K562 (cell line): ENCODE measurements around the gene PSMC3IP. TPM values are rescaled to one million over a fixed set of nuclear protein-coding genes. Genes with fewer than 3 reads are reported as not detected.

Source experiments
- GATAD2A ChIP-seq: fragments of 450-650 bp; IDR thresholded peaks from 2 replicates; pipeline ENCODE4 v1.6.1; 2017
- KHSRP ChIP-seq: fragments of 450-650 bp; IDR thresholded peaks from 2 replicates; pipeline ENCODE4 v1.6.1; 2017
- RBM25 ChIP-seq: fragments of 200-400 bp; formaldehyde crosslinking; IDR thresholded peaks from 2 replicates; pipeline ENCODE4 v1.6.1; 2018; ENCODE audit warnings: low read length, low read depth, moderate library complexity; ENCODE audit not compliant: severe bottlenecking
- RCOR1 ChIP-seq, 2 experiments: IDR thresholded peaks; 2 replicates each; pipeline ENCODE4 v1.6.1; 2012; ENCODE audit warnings: low read depth in 2 of 2, low read length in 2 of 2, borderline replicate concordance in 1 of 2, improper control_type of control experiment in 1 of 2
- SAP30 ChIP-seq: fragments of 200-600 bp; sonication (generic); IDR thresholded peaks from 2 replicates; pipeline ENCODE4 v1.6.1; 2012; ENCODE audit warnings: borderline replicate concordance, low read depth, mild to moderate bottlenecking, moderate library complexity, low read length, control low read depth, inconsistent platforms; ENCODE audit not compliant: insufficient read depth, poor library complexity, severe bottlenecking
- SRF ChIP-seq, 2 experiments: fragments of 250-450, 450-650 bp in 1 of 2; sonication (Bioruptor Pico) in 1 of 2; sonication (generic) in 1 of 2; formaldehyde crosslinking; IDR thresholded peaks; 2 replicates each; pipeline versions ENCODE4 v1.5.0 to v1.5.1; 2020 to 2022; ENCODE audit warnings: mild to moderate bottlenecking in 1 of 2, missing genetic modification reagents in 1 of 2
- WHSC1 ChIP-seq: IDR thresholded peaks from one replicate; pipeline ENCODE4 v1.6.1; 2012; ENCODE audit warnings: low read length, control low read depth, inconsistent platforms
- ZNF766 ChIP-seq: fragments of 200-800 bp; sonication (Bioruptor generic); conservative IDR thresholded peaks from 2 replicates; pipeline ENCODE4 v1.6.1; 2016; ENCODE audit warnings: missing genetic modification characterization, missing compliant biosample characterization
- polyA plus RNA-seq, 8 experiments: library from polyadenylated mRNA; depleted of rRNA in 4 of 8; stranded (reverse) in 5 of 8; unstranded in 3 of 8; fragments of >200 nt; fragmentation: Nextera tagmentation in 2 of 8; fragmentation: Illumina TruSeq in 1 of 8; extraction: Ambion mirVana in 2 of 8; extraction: Trizol in 1 of 8; gene quantifications; 2 replicates each; pipeline versions ENCODE4 v1.2.1 to v1.2.3, GENCODE V29; 2011 to 2014; ENCODE audit warnings: inconsistent platforms in 1 of 8, missing spikeins in 1 of 8
- total RNA-seq, 7 experiments: library from RNA; depleted of rRNA in 6 of 7; stranded (reverse); fragments of >200 nt in 6 of 7; fragmentation: Illumina TruSeq in 2 of 7; extraction: Trizol in 2 of 7; gene quantifications; 2 replicates each; pipeline versions ENCODE4 v1.2.1 to v1.2.3, GENCODE V29; 2011 to 2021; ENCODE audit warnings: low replicate concordance in 1 of 7
- TF ChIP-seq, protein P1 (sequence below), 2 experiments: fragments of 450-650 bp in 1 of 2; sonication (generic) in 1 of 2; formaldehyde crosslinking in 1 of 2; IDR thresholded peaks; 2 replicates each; pipeline versions ENCODE4 v1.7.1 to v1.9.0; 2016 to 2022; ENCODE audit warnings: inconsistent platforms in 1 of 2, mild to moderate bottlenecking in 1 of 2, missing genetic modification reagents in 1 of 2
- TF ChIP-seq, protein P2 (sequence below), 2 experiments: fragments of 450-650 bp; conservative IDR thresholded peaks; 2 replicates each; pipeline ENCODE4 v1.6.1; 2017; ENCODE audit warnings: mild to moderate bottlenecking in 2 of 2, moderate library complexity in 2 of 2
- TF ChIP-seq, protein P3 (sequence below): fragments of 450-650 bp; IDR thresholded peaks from 2 replicates; pipeline ENCODE4 v1.6.1; 2018; ENCODE audit not compliant: partially characterized antibody

The PSMC3IP gene
- total and polyA plus RNA-seq, 9 of the 15 experiments (the other 6 are each of a cell fraction or from before 2014, with no cell fraction given): 13.8 to 65.6 (median 32.8) TPM

DNA sequence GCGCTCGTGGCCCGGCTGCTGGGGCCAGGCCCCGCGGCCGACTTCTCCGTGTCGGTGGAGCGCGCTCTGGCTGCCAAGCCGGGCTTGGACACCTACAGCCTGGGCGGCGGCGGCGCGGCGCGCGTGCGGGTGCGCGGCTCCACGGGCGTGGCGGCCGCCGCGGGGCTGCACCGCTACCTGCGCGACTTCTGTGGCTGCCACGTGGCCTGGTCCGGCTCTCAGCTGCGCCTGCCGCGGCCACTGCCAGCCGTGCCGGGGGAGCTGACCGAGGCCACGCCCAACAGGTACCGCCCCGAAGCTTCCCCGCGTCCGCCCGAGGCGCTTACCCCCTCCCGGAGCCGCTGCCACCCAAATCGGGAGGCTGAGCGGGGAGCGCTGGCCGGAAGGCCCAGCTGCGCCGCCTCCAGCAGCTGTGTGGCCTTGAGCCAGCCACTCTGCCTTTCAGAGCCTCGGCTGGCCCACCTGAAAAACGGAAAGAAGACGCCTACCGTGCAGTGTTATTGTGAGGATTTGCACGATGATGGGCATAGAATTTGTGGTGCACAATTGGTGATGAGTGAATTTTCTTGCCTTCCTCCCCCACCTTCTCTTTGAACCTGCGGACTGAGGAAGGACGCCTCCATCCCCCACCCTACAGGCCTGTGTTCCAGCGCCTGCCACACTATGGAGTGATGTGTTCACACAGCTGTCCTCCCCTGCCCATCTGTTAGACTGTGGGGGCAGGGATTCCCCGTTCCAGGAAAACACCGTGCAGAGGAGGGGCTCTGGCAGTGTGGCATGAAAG lies 41.0 kb downstream of the PSMC3IP start (continued):
- TF ChIP-seq, protein P1, sequence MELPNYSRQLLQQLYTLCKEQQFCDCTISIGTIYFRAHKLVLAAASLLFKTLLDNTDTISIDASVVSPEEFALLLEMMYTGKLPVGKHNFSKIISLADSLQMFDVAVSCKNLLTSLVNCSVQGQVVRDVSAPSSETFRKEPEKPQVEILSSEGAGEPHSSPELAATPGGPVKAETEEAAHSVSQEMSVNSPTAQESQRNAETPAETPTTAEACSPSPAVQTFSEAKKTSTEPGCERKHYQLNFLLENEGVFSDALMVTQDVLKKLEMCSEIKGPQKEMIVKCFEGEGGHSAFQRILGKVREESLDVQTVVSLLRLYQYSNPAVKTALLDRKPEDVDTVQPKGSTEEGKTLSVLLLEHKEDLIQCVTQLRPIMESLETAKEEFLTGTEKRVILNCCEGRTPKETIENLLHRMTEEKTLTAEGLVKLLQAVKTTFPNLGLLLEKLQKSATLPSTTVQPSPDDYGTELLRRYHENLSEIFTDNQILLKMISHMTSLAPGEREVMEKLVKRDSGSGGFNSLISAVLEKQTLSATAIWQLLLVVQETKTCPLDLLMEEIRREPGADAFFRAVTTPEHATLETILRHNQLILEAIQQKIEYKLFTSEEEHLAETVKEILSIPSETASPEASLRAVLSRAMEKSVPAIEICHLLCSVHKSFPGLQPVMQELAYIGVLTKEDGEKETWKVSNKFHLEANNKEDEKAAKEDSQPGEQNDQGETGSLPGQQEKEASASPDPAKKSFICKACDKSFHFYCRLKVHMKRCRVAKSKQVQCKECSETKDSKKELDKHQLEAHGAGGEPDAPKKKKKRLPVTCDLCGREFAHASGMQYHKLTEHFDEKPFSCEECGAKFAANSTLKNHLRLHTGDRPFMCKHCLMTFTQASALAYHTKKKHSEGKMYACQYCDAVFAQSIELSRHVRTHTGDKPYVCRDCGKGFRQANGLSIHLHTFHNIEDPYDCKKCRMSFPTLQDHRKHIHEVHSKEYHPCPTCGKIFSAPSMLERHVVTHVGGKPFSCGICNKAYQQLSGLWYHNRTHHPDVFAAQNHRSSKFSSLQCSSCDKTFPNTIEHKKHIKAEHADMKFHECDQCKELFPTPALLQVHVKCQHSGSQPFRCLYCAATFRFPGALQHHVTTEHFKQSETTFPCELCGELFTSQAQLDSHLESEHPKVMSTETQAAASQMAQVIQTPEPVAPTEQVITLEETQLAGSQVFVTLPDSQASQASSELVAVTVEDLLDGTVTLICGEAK (IDR thresholded peaks at IDR 0.05): peak; percentile 71; the same call in 1 of the 2 replicates
- TF ChIP-seq, protein P1 (CRISPR knock-in tag; IDR thresholded peaks at IDR 0.05): no peak
- no peak for TF ChIP-seq KHSRP
- TF ChIP-seq, protein P2, sequence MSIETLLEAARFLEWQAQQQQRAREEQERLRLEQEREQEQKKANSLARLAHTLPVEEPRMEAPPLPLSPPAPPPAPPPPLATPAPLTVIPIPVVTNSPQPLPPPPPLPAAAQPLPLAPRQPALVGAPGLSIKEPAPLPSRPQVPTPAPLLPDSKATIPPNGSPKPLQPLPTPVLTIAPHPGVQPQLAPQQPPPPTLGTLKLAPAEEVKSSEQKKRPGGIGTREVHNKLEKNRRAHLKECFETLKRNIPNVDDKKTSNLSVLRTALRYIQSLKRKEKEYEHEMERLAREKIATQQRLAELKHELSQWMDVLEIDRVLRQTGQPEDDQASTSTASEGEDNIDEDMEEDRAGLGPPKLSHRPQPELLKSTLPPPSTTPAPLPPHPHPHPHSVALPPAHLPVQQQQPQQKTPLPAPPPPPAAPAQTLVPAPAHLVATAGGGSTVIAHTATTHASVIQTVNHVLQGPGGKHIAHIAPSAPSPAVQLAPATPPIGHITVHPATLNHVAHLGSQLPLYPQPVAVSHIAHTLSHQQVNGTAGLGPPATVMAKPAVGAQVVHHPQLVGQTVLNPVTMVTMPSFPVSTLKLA (conservative IDR thresholded peaks at IDR 0.05): no peak; a peak in 2 of 4 replicates
- TF ChIP-seq ZNF766: no peak
- peak in 1 of 2 experiments; percentile 85; a peak in 2 of 4 replicates for TF ChIP-seq SRF (CRISPR knock-in tag; IDR thresholded peaks at IDR 0.05)
- TF ChIP-seq RBM25: no peak
- TF ChIP-seq GATAD2A: no peak
- TF ChIP-seq, protein P3, sequence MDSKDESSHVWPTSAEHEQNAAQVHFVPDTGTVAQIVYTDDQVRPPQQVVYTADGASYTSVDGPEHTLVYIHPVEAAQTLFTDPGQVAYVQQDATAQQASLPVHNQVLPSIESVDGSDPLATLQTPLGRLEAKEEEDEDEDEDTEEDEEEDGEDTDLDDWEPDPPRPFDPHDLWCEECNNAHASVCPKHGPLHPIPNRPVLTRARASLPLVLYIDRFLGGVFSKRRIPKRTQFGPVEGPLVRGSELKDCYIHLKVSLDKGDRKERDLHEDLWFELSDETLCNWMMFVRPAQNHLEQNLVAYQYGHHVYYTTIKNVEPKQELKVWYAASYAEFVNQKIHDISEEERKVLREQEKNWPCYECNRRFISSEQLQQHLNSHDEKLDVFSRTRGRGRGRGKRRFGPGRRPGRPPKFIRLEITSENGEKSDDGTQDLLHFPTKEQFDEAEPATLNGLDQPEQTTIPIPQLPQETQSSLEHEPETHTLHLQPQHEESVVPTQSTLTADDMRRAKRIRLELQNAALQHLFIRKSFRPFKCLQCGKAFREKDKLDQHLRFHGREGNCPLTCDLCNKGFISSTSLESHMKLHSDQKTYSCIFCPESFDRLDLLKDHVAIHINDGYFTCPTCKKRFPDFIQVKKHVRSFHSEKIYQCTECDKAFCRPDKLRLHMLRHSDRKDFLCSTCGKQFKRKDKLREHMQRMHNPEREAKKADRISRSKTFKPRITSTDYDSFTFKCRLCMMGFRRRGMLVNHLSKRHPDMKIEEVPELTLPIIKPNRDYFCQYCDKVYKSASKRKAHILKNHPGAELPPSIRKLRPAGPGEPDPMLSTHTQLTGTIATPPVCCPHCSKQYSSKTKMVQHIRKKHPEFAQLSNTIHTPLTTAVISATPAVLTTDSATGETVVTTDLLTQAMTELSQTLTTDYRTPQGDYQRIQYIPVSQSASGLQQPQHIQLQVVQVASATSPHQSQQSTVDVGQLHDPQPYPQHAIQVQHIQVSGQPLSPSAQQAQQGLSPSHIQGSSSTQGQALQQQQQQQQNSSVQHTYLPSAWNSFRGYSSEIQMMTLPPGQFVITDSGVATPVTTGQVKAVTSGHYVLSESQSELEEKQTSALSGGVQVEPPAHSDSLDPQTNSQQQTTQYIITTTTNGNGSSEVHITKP: peak; percentile 31
- peak in 1 of 2 experiments; percentile 39; a peak in 1 of 4 replicates for TF ChIP-seq RCOR1 (IDR thresholded peaks at IDR 0.05; ENCODE audit: borderline replicate concordance in 1 of 2, low read depth in 2 of 2, low read length in 2 of 2)
- peak; percentile 75 for TF ChIP-seq SAP30
- TF ChIP-seq WHSC1: no peak
